HG03025 (cell line): ENCODE measurements around the gene ANTXR1.

Experiments
- ATAC-seq: cut with Tn5 transposase; IDR thresholded peaks from one replicate; pipeline ENCODE4 v1.9.1; 2021; ENCODE audit warnings: mild to moderate bottlenecking, moderate library complexity; ENCODE audit not compliant: unreplicated experiment, low FRiP score

ANTXR1 gene

DNA sequence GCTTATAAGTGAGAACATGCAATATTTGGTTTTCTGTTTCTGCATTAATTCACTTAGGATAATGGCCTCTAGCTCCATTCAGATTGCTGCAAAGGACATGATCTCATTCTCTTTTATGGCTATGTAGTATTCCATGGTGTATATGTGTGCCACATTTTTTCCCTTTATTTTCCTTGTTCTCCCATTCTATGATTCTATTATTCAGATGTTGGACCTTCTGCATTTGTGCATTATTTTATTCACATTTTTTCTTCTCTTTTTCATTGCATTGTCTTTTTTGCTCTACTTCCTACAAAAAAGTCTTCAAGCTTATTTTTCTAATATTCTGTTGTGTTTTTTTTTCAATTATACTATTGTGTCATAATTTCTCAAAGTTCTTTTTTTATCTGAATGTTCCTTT, 11.1 kb upstream of the ANTXR1 start:
- ATAC-seq: no peak

DNA sequence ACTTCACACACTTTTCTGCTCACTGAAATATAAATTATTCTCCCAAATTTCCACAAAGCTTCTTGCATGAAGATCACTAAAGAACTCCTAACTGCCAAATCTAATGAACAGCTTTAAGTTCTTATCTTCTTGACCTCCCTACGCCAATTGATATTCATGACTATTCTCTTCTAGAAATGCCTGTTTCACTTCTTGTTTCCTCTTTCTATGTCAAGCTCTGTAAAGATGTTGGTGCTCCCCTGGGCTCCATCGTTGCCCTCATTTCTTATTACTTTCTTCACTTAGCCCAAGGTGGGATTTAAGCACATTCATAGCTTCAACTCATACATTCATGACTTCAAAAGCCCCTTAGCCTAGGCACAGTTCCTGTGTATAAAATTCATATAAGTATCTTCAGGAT, 9.2 kb upstream of the ANTXR1 start:
- ATAC-seq: no peak

GRCh38 chr2:69007169-69007568, 5.8 kb upstream of the ANTXR1 start:
- no peak for ATAC-seq

DNA sequence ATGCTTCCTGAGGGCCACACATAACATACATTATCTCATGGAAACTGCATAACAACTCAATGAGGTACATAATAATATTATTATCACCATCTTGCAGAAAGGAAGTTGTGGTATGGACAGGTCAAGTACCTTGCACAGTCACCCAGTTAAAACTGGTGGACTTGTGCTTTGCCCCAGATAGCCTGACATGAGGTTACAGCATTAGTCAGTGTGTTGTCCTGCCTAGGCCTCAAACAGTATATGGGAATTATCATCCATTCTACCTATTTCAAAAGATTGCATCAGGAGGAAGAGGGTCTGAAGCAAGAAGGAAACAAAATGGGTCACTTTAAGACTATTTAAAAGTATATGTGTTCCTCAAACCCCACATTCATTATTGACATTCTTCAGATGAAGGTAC, 5.4 kb upstream of the ANTXR1 start:
- no peak for ATAC-seq

DNA sequence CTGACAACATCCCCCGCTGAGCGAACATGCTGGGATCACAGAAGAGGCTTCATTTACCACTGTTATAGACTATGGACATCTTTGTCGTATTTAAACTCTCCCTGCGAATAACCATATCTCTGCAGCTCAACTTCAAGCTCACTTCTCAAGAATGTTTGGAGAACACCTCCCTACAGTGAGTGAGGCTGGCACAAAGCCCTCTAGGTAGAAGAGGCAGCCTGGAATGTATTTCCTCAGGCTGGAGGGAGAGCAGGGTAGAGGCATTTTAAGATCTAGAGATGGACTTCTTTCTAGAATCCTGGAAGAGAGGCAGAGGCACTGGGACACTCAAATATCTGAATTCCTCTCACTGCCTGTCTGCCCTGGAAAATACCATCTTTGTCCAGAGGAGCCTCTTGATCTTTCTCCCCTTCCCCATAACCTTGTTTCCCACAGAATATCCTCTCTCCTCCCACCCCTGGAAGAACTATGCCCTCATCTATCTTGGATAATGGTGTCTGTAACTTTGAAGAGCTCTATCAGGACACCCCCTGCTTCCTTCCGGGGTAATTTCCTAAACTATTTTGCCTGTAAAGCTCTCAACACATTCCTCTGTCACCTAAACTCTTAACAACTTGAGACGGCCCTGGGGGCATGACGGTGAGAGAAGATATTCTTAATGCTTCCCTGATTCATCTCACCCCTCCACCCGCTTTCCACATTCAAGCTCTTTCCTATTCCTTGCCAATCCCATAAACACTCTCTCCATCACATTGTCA, 2.4 kb upstream of the ANTXR1 start:
- ATAC-seq: no peak

DNA sequence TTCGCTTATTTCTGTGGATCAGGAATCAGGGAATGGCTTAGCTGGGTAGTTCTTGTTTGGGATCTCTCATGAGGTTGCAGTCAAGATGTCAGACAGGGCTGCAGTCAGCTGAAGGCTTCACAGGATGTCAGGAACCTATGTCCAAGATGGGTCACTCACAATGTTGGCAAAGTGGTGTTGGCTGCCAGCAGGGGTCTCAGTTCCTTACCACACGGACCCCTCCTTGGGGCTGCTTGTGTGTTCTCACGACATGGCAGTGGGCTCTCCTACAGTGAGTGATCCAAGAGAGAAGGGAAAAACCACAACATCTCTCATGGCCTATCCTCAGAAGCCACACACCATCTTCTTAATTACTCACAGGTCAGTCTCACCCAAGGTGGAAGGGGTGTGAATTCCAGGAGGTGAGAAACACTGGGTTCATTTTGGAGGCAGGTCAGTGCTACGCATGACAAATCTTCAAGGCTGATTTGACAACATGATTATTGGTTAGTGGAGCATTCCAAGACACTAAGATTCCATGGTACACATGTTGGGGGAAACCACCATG, 1.3 kb upstream of the ANTXR1 start:
- no peak for ATAC-seq

DNA sequence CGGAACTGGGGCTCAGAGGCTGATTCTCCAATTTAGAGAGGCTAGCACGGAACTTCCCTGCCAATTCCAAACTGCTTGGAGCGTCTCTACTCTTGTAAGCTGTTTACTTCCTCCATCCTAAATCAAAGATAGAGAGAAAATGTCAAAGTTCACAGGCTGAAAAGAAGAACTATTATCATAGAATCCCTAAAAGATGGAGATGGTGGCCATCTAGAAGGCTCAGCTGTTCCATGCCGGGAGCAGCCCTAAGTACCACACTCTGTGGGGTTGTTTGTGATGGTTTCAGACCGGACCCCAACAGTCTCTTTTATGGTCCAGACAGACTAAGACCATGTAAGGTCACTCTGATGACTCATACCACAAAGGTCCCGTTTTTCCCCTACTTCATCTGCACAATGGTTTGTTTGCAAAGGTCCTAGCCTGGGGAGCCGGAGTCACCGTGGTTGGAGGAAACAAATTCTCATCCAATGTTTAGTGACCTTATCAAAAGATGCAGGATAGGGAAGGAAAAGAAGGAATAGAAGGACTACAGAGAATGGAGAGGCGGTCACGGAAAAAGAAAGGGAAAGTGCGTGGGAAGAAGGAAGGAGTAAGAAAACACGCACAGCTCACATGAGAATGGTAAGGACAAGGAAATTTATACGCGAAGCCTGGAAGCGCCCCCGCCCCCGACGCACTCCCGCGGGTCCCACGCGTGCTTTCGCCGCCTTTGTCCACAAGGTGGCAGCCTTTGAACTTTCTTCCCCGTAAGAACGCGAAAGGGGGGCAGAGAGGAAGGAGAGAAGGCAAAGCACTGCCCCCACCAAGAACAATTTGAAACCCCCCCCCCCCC, 453 bp upstream of the ANTXR1 start:
- ATAC-seq: no peak

GRCh38 chr2:69013840-69014821, 1.2 kb downstream of the ANTXR1 start:
- no peak for ATAC-seq

- no peak for ATAC-seq
Observed at GRCh38 chr2:69017080-69017479, 4.1 kb downstream of the ANTXR1 start.

DNA sequence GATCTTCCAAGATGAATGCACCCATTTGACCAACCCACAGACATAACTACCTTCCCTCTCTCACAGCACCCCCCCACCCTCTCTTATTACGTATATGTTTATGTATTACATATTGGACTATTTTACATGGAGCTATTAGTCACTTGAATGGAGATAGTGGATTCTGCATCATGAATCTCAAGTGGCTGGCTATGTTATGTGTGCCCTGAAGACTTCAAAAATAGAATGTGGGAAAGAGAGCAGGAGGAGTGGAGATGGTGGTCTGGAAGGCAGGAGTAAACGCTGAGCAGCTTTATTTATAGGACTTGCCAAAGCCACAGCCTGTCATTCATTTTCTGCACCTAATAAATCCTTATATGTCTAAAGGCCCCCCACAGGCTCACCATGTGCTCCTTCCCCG, 4.9 kb downstream of the ANTXR1 start:
- ATAC-seq: no peak

GRCh38 chr2:69018678-69019095, 5.7 kb downstream of the ANTXR1 start:
- no peak for ATAC-seq

GRCh38 chr2:69020496-69021426, 7.8 kb downstream of the ANTXR1 start:
- ATAC-seq: no peak

- ATAC-seq: no peak
Observed at GRCh38 chr2:69021727-69022126, 8.7 kb downstream of the ANTXR1 start.

- ATAC-seq: no peak
Observed at GRCh38 chr2:69022548-69022947, 9.6 kb downstream of the ANTXR1 start.

- no peak for ATAC-seq
Observed at GRCh38 chr2:69023236-69023635, 10.3 kb downstream of the ANTXR1 start.

- no peak for ATAC-seq
Observed at GRCh38 chr2:69026026-69026425, 13.0 kb downstream of the ANTXR1 start.

GRCh38 chr2:69026691-69027459, 13.9 kb downstream of the ANTXR1 start:
- no peak for ATAC-seq

- no peak for ATAC-seq
Observed at GRCh38 chr2:69030800-69031428, 17.9 kb downstream of the ANTXR1 start.
